Adipose tissue (tissue), 3 donors: ENCODE measurements around the gene CYP2S1. TPM values are rescaled to one million over a fixed set of nuclear protein-coding genes. Genes with fewer than 3 reads are reported as not detected.
A peak's percentile ranks its signal among the peaks of the same experiment; 100 is the strongest.
"Not testable (repeated sequence)": the region's sequence is repeated elsewhere in the genome, so short reads cannot be mapped to it uniquely, and the experiment has no call there.

Experiments
- H3K27ac ChIP-seq: one replicate; pipeline ENCODE4 v1.5.1; 2013; ENCODE audit warnings: low read depth, low read length
- WGBS, 3 donors: extraction: QIAGEN DNeasy Blood & Tissue Kit; methylation state at CpG; one replicate each; pipeline ENCODE4 v1.1.7; 2013; 5-methylcytosine and 5-hydroxymethylcytosine counted together
- polyA plus RNA-seq, 3 donors: library from polyadenylated mRNA; stranded (reverse); fragments of 200-250 nt; gene quantifications; one replicate each; pipeline ENCODE4 v1.2.3, GENCODE V29; 2013
- donor health status: healthy with polysubstance abuse.
- donor health status: Bipolar disorder and iron deficiency.
- donor health status: healthy.

CYP2S1 gene
- polyA plus RNA-seq, 3 donors: 0.30 to 5.1 (median 0.67) TPM

GRCh38 chr19:41189425-41190065, 3.5 kb upstream of the CYP2S1 start:
- 52 to 61% (median 58%) methylated on average over 8 of the region's 8 CpGs for WGBS, 3 donors
- no peak overlapping the region for H3K27ac ChIP-seq

DNA sequence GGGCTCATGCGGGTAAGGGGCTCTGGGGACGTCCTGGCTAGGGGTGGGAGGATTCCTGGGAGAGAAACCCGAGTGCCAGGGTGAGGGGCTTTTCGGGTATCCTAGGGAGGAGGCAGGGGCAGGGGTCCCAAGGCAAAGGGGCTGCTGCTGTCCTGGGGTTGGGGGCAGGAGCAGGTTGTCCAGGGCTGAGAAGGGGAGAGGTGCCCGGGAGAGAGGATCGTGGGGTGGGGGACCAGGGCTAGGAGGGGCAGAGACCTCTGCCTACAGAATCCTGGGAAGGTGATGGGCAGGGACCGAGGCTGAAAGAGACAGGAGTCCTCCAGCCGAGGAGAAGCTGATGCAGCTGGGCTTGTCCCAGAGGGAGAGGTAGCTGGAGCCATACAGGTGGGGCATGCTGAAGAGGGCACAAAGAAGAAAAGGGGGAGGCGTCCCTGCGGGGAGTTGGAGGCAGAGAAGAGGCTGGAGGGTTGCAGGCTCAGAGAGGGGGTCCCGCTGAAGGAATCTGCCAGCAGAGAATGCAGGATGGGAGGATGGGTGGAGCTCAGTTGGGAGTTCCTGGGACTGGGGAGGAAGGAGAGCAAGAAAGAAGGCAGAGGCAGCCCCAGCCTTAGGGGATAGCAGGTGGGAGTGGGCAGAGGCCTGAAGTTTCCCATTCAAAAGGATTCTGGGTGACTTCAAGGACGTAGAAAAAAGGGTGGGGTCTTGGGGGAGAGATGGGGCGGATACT, 574 bp downstream of the CYP2S1 start:
- WGBS, 3 donors: 13 to 18% (median 16%) methylated on average over 13 of the region's 13 CpGs
- no peak overlapping the region for H3K27ac ChIP-seq

- no peak overlapping the region for H3K27ac ChIP-seq
- 25 to 49% (median 29%) methylated on average over 6 of the region's 6 CpGs for WGBS, 3 donors
Measured at GRCh38 chr19:41194157-41194552, 1.1 kb downstream of the CYP2S1 start.

DNA sequence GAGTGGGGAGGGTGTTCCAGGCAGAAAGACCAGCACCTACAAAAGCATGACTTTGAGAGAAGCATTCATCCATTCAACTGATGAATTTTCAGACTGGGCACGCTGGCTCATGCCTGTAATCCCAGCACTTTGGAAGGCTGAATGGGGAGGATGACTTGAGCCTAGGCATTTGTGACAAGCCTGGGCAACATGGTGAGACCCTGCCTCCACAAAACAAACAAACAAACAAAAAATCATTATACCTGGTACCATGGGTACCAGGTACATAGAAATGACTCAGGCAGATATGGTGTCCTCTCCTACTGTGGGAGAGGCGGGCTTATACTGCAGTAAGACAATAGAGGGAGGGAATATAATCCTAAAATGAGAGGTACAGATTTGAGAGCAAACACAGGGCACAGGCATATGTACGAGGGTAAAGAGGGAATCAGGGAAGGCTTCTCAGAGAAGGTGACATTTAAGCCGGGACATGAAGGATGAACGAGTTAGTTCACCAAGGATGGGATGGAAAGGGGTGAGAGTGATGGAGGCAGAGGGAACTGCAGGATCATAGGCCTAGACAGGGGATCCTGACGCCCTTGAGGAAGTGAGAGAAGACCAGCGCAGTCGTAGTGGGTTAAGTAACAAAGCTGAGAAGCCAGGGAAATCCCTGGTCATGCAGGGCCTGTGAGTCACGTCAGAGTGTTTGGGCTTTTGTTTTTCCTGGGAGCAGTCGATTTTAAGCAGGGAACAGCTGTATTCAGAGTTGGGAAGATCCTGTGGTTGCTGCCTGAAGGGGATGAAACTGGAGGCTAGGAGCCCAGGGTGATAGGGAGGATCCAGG, 2.9 kb downstream of the CYP2S1 start:
- WGBS, 3 donors: 68 to 74% (median 69%) methylated on average over 10 of the region's 10 CpGs
- H3K27ac ChIP-seq: no peak overlapping the region

DNA sequence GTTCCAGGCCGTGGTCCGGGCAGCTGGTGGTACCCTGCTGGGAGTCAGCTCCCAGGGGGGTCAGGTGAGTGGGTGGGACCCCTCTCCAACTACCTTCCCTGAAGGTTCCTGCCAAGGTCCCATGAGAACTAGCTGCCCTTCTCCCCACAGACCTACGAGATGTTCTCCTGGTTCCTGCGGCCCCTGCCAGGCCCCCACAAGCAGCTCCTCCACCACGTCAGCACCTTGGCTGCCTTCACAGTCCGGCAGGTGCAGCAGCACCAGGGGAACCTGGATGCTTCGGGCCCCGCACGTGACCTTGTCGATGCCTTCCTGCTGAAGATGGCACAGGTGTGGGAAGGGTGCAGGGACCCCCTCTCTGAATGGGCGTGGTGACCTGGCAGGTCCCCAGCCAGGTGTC, 5.5 kb downstream of the CYP2S1 start:
- WGBS, 3 donors: 54 to 82% (median 78%) methylated on average over 9 to 11 of the region's 11 CpGs
- no peak overlapping the region for H3K27ac ChIP-seq

DNA sequence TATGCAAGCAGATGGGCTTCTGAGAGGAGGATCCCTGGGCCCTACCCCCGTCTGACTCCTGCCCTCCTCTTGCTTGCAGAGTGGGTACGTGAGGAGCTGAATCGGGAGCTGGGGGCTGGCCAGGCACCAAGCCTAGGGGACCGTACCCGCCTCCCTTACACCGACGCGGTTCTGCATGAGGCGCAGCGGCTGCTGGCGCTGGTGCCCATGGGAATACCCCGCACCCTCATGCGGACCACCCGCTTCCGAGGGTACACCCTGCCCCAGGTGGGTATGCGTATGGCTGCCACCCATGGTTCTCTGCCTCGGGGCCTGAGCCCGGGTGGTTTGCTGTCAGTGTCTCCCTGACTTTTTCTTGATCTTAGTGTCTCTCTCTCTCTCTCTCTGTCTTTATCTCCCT, 10.4 kb downstream of the CYP2S1 start:
- WGBS, 3 donors: 80 to 91% (median 88%) methylated on average over 18 of the region's 18 CpGs
- H3K27ac ChIP-seq: no peak overlapping the region

GRCh38 chr19:41204338-41204737, 11.3 kb downstream of the CYP2S1 start:
- H3K27ac ChIP-seq: not testable (repeated sequence)
- WGBS, 3 donors: 28 to 50% (median 33%) methylated on average over 3 to 5 of the region's 7 CpGs

DNA sequence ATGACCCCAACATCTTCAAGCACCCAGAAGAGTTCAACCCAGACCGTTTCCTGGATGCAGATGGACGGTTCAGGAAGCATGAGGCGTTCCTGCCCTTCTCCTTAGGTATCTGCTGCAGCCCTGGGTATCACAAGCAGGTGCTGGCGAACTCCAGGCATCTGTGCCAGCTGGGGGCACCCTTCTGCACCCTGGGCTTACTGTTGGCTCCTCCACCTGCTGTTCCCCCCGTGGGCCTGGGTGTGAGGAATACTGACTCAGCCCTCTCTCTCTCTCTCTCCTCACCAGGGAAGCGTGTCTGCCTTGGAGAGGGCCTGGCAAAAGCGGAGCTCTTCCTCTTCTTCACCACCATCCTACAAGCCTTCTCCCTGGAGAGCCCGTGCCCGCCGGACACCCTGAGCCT, 13.0 kb downstream of the CYP2S1 start:
- WGBS, 3 donors: 73 to 74% (median 73%) methylated on average over 10 of the region's 10 CpGs
- no peak overlapping the region for H3K27ac ChIP-seq

GRCh38 chr19:41206456-41206855, 13.4 kb downstream of the CYP2S1 start:
- H3K27ac ChIP-seq: no peak overlapping the region
- WGBS, 3 donors: 53 to 78% (median 61%) methylated on average over 9 of the region's 9 CpGs

DNA sequence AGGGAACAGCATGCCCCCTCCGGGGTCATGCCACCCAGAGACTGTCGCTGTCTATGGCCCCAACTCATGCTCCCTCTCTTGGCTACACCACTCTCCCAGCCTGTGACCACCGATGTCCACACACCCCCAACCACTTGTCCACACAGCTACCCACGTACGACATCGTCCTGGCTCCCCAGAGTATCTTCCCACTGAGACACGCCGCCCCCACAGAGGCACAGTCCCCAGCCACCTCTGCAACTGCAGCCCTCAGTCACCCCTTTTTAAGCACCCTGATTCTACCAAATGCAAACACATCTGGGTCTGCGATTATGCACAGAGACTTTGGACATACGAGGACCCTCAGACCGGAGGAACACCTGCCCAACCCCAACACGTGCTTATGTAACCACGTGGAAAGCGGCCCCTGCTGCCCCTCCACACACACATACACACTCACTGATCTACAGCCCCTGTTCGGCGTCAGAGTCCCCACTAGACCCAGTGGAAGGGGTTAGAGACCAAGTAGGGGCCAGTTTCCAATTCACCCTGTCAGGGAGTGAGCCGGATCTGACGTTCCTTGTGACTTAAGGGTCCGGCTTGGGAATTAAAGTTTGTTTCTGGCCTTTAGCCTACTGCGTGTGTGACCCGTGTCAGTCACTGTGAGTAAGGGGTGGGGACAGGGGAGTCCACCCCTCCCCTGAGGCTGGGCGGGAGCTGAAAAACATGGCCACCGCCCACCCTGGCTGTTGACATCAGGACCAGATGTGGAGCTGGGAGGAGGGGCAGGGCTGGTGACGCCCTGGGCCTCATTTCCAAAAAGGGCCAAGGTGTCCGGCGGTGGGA, 14.1 kb downstream of the CYP2S1 start:
- peak overlapping the region; percentile 23 for H3K27ac ChIP-seq
- 55 to 64% (median 59%) methylated on average over 26 of the region's 26 CpGs for WGBS, 3 donors

DNA sequence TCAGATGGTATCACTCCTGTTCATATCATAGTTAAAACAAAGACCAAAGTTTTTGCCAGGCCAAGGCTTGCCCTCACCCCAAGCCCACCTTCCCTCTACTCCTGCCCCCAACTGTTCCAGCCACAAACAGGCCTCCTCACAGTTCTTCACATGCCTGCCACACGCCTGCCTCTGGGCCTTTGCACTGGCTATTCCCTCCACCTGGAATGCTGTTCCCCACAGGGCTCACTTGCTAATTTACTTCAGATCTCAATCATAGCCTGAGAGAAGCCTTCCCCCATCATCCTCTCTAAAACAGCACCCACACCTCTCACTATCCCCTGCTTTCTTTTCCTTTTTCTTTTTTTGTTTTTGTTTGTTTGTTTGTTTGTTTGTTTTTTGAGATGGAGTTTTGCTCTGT, 21.1 kb downstream of the CYP2S1 start:
- no peak overlapping the region for H3K27ac ChIP-seq
- WGBS, 3 donors: 80 to 98% (median 94%) methylated on average over 1 of the region's 1 CpG

DNA sequence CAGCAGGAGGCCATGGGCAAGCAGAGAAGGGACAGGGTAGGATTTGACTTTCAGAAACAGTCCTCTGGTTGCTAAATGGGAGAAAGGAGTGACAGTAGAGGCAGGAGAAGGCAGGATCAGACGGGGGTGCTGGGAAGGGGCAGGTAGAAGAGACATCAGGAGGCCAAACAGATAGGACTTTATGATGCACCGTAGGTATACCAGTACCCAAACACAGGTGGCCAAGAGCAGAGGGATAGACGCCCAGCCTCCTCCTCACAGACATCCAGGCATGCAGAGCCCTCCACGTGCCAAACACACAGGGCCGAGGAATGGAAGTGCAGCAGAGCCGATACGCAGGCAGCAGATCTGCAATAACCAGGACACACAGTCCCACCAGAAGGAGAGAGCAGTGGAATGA, 24.7 kb downstream of the CYP2S1 start:
- no peak overlapping the region for H3K27ac ChIP-seq
- 53 to 86% (median 75%) methylated on average over 7 of the region's 7 CpGs for WGBS, 3 donors

GRCh38 chr19:41218249-41218614, 25.2 kb downstream of the CYP2S1 start:
- WGBS, 3 donors: 59 to 78% (median 75%) methylated on average over 7 of the region's 7 CpGs
- peak overlapping the region; percentile 77 for H3K27ac ChIP-seq

DNA sequence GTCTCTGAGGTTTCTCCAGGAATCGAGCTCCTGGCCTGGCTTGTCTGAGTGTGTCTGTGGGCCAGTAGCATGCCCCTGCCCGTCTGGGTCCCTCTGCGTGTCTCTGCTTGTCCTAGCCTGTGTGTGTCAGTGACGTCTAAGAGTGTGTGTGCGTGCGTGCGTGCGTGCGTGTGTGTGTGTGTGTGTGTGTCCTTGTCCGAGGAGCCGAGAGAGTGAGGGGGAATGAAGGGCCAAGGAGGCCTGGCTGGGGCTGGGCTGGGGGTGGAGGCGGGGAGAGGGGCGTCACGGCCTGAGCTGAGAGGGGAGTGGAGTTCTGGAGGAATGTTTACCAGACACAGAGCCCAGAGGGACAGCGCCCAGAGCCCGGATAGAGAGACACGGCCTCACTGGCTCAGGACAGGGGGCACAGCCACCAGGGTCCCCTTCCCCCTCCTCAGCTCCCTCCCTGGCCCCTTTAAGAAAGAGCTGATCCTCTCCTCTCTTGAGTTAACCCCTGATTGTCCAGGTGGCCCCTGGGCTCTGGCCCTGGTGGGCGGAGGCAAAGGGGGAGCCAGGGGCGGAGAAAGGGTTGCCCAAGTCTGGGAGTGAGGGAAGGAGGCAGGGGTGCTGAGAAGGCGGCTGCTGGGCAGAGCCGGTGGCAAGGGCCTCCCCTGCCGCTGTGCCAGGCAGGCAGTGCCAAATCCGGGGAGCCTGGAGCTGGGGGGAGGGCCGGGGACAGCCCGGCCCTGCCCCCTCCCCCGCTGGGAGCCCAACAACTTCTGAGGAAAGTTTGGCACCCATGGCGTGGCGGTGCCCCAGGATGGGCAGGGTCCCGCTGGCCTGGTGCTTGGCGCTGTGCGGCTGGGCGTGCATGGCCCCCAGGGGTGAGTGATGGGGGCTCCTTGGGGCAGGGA, 25.8 kb downstream of the CYP2S1 start, which contains the start of gene AXL:
Gene AXL, plus strand, starts transcription at position 609 of the 893 bp plus-strand sequence. Its CDS starts 170 bp downstream, at position 779.
- 5 to 12% (median 7%) methylated on average over 30 to 32 of the region's 32 CpGs for WGBS, 3 donors

DNA sequence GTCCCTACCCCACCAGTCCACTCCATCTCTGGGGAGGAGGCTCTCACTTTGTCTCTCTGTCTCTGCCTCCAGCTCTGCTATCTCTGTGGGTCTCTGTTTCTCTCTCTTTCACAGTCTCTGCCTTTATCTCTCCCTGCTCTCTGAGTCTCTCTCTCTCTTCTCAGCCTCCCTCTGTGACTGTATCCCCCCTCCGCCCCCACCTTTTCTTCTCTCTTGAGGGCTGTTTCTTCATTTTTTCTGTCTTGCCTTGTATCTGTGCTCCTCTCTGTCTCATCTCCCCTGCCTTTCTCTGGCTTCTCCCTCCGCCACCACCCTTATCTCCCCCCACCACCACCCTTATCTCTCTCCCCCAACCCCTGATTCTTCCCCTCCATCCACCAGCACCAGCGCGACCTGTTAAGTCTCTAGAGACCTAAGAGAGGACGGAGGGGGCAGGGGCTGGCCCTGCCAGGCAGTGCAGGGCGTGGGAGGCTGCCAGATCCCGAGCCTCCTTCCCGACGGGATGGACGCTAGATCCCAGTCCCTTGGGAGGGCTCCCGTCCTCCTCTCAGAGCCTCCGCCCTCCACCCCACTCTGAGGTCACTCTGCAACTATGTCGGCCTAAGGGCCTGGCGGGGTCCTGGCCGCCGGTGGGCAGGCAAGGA, 27.0 kb downstream of the CYP2S1 start:
- 19 to 37% (median 31%) methylated on average over 16 of the region's 16 CpGs for WGBS, 3 donors
- H3K27ac ChIP-seq: peak overlapping the region; percentile 21

More for the DNA sequence above, 25.8 kb downstream of the CYP2S1 start, which contains the start of gene AXL:
- H3K27ac ChIP-seq: peak within 1 kb of the TSS; percentile 77

GRCh38 chr19:41220811-41221210, 27.8 kb downstream of the CYP2S1 start:
- WGBS, 3 donors: 62 to 65% (median 64%) methylated on average over 9 of the region's 9 CpGs

More at GRCh38 chr19:41220811-41221210, 27.8 kb downstream of the CYP2S1 start:
- H3K27ac ChIP-seq: no peak overlapping the region
